Adipocyte (in vitro differentiated cells): Measurements from ENCODE around the gene GTF3C5.

Experiments
- DNase-seq: peaks from one replicate; pipeline ENCODE4 v3.0.0-alpha.2; 2015; ENCODE audit warnings: low read depth
- H3K27me3 ChIP-seq: replicated peaks from 2 replicates; pipeline ENCODE4 v1.7.0; 2013; ENCODE audit warnings: mild to moderate bottlenecking, low read length, moderate library complexity; ENCODE audit not compliant: control insufficient read depth, insufficient read depth
- H3K36me3 ChIP-seq: 2 replicates; pipeline ENCODE4 v1.7.0; 2013; ENCODE audit warnings: low read length, mild to moderate bottlenecking, moderate library complexity; ENCODE audit not compliant: control insufficient read depth, insufficient read depth, severe bottlenecking
- H3K4me1 ChIP-seq: 2 replicates; pipeline ENCODE4 v1.7.0; 2013; ENCODE audit warnings: mild to moderate bottlenecking, low read length, moderate library complexity; ENCODE audit not compliant: control insufficient read depth, insufficient read depth
- H3K4me3 ChIP-seq: 2 replicates; pipeline ENCODE4 v1.7.0; 2013; ENCODE audit warnings: mild to moderate bottlenecking, low read length, moderate library complexity
- H3K9ac ChIP-seq: 2 replicates; pipeline ENCODE4 v1.7.0; 2013; ENCODE audit warnings: mild to moderate bottlenecking, low read length, moderate library complexity
- H3K9me3 ChIP-seq: 2 replicates; pipeline ENCODE4 v1.7.0; 2013; ENCODE audit warnings: mild to moderate bottlenecking, low read length, moderate library complexity; ENCODE audit not compliant: control insufficient read depth

The GTF3C5 gene

GRCh38 chr9:133100506-133101355, 69.9 kb downstream of the GTF3C5 start:
- Histone ChIP-seq H3K9me3 (peaks cover 10% of the 10 kb centered on the region), H3K4me1 (no peaks in the 10 kb centered on the region), H3K27me3 (no peaks in the 10 kb centered on the region), H3K9ac (no peak overlapping the region), H3K4me3 (no peak overlapping the region), H3K36me3 (peaks cover 75% of the 10 kb centered on the region)
- DNase-seq: no peak

GRCh38 chr9:133101356-133102189, 70.8 kb downstream of the GTF3C5 start:
- no peak for DNase-seq
- Histone ChIP-seq H3K36me3 (peaks cover 80% of the 10 kb centered on the region), H3K9me3 (peaks cover 1% of the 10 kb centered on the region), H3K9ac (no peak overlapping the region), H3K4me1 (no peaks in the 10 kb centered on the region), H3K4me3 (no peak overlapping the region), H3K27me3 (no peaks in the 10 kb centered on the region)

- H3K9ac ChIP-seq: no peak overlapping the region
- no peaks in the 10 kb centered on the region for H3K4me1 ChIP-seq
- peaks cover 80% of the 10 kb centered on the region for H3K36me3 ChIP-seq
- DNase-seq: no peak
- no peaks in the 10 kb centered on the region for H3K27me3 ChIP-seq
- H3K9me3 ChIP-seq: no peaks in the 10 kb centered on the region
- H3K4me3 ChIP-seq: no peak overlapping the region
Observed at GRCh38 chr9:133102190-133103021, 71.6 kb downstream of the GTF3C5 start.

GRCh38 chr9:133103183-133103986, 72.6 kb downstream of the GTF3C5 start:
- Histone ChIP-seq H3K4me1 (no peaks in the 10 kb centered on the region), H3K9ac (no peak overlapping the region), H3K9me3 (no peaks in the 10 kb centered on the region), H3K27me3 (no peaks in the 10 kb centered on the region), H3K4me3 (no peak overlapping the region), H3K36me3 (peaks cover 80% of the 10 kb centered on the region)
- peak; percentile 71 for DNase-seq

- Histone ChIP-seq H3K9me3 (no peaks in the 10 kb centered on the region), H3K36me3 (peaks cover 76% of the 10 kb centered on the region), H3K4me3 (no peak overlapping the region), H3K9ac (no peak overlapping the region), H3K27me3 (no peaks in the 10 kb centered on the region), H3K4me1 (no peaks in the 10 kb centered on the region)
- no peak for DNase-seq
Observed at GRCh38 chr9:133103987-133104505, 73.2 kb downstream of the GTF3C5 start.

- Histone ChIP-seq H3K9ac (no peak overlapping the region), H3K27me3 (no peaks in the 10 kb centered on the region), H3K4me3 (no peak overlapping the region), H3K4me1 (no peaks in the 10 kb centered on the region), H3K9me3 (no peaks in the 10 kb centered on the region), H3K36me3 (peaks cover 74% of the 10 kb centered on the region)
- no peak for DNase-seq
Observed at GRCh38 chr9:133104718-133105460, 74.1 kb downstream of the GTF3C5 start.

- Histone ChIP-seq H3K4me3 (no peak overlapping the region), H3K27me3 (no peaks in the 10 kb centered on the region), H3K9ac (no peak overlapping the region), H3K36me3 (peaks cover 74% of the 10 kb centered on the region), H3K9me3 (no peaks in the 10 kb centered on the region), H3K4me1 (no peaks in the 10 kb centered on the region)
- DNase-seq: no peak
Observed at GRCh38 chr9:133105461-133105770, 74.6 kb downstream of the GTF3C5 start.

- DNase-seq: no peak
- Histone ChIP-seq H3K9ac (no peak overlapping the region), H3K27me3 (no peaks in the 10 kb centered on the region), H3K36me3 (peaks cover 62% of the 10 kb centered on the region), H3K4me3 (no peak overlapping the region), H3K4me1 (no peaks in the 10 kb centered on the region), H3K9me3 (no peaks in the 10 kb centered on the region)
Observed at GRCh38 chr9:133106511-133107244, 75.9 kb downstream of the GTF3C5 start.

GRCh38 chr9:133107245-133107722, 76.5 kb downstream of the GTF3C5 start:
- DNase-seq: no peak
- H3K36me3 ChIP-seq: peaks cover 56% of the 10 kb centered on the region
- H3K9ac ChIP-seq: no peak overlapping the region
- no peaks in the 10 kb centered on the region for H3K4me1 ChIP-seq
- no peaks in the 10 kb centered on the region for H3K27me3 ChIP-seq
- H3K4me3 ChIP-seq: no peak overlapping the region
- no peaks in the 10 kb centered on the region for H3K9me3 ChIP-seq
